PFSK-1 (cell line): ENCODE measurements around the gene RBM38.

ENCODE experiments used
- FOXP2 ChIP-seq: optimal IDR thresholded peaks from 2 replicates; pipeline ENCODE3; 2011; ENCODE audit warnings: borderline replicate concordance, control low read depth, inconsistent platforms; ENCODE audit not compliant: insufficient read depth; ENCODE audit errors: extremely low read length, extremely low read depth
- POLR2AphosphoS5 ChIP-seq: IDR thresholded peaks from 2 replicates; pipeline ENCODE4 v1.6.1; 2012; ENCODE audit warnings: low read depth, mild to moderate bottlenecking, control low read depth, low read length, moderate library complexity
- REST ChIP-seq, 2 experiments: IDR thresholded peaks; 2 replicates each; pipeline versions ENCODE4 v1.6.1 to v1.8.0; 2011 to 2012; ENCODE audit warnings: low read depth in 2 of 2, low read length in 2 of 2, control low read depth in 1 of 2, inconsistent platforms in 1 of 2, mild to moderate bottlenecking in 1 of 2, moderate library complexity in 1 of 2; ENCODE audit not compliant: insufficient read depth in 1 of 2
- SIN3A ChIP-seq: IDR thresholded peaks from 2 replicates; pipeline ENCODE4 v1.6.1; 2012; ENCODE audit warnings: mild to moderate bottlenecking, low read length, moderate library complexity, borderline replicate concordance; ENCODE audit not compliant: insufficient read depth
- TAF1 ChIP-seq: IDR thresholded peaks from 2 replicates; pipeline ENCODE4 v1.6.1; 2012; ENCODE audit warnings: low read length, control low read depth, borderline replicate concordance; ENCODE audit not compliant: insufficient read depth

GRCh38 chr20:57392512-57393271 lies 1.5 kb downstream of the RBM38 start:
- TF ChIP-seq POLR2AphosphoS5 (no peak), REST (IDR thresholded peaks at IDR 0.05; ENCODE audit: insufficient read depth in 1 of 2, low read depth in 2 of 2, low read length in 2 of 2) (no peak), SIN3A (no peak), TAF1 (no peak), FOXP2 (no peak)
